Liver (tissue), 9 donors: ENCODE measurements around the gene C10orf95. TPM values are rescaled to one million over a fixed set of nuclear protein-coding genes. Genes with fewer than 3 reads are reported as not detected.

Source experiments
- DNase-seq: peaks from one replicate; pipeline ENCODE4 v3.0.0-alpha.2; 2017; ENCODE audit warnings: low spot score
- H3K27ac ChIP-seq, 2 donors: one replicate each; pipeline ENCODE4 v1.7.0; 2013; ENCODE audit warnings: inconsistent platforms in 2 of 2, low read length in 2 of 2, control low read depth in 1 of 2, low read depth in 1 of 2, mild to moderate bottlenecking in 1 of 2
- H3K27me3 ChIP-seq, 4 donors: one replicate each; pipeline versions ENCODE4 v1.6.1 to v1.7.0; 2013; ENCODE audit warnings: low read length in 3 of 4, inconsistent platforms in 1 of 4, mild to moderate bottlenecking in 1 of 4, moderate library complexity in 1 of 4; ENCODE audit not compliant: control insufficient read depth in 4 of 4, insufficient read depth in 4 of 4
- H3K36me3 ChIP-seq, 4 donors: one replicate each; pipeline versions ENCODE4 v1.6.1 to v1.7.0; 2013; ENCODE audit warnings: low read length in 3 of 4, mild to moderate bottlenecking in 3 of 4, low read depth in 1 of 4, moderate library complexity in 1 of 4; ENCODE audit not compliant: control insufficient read depth in 4 of 4, insufficient read depth in 3 of 4
- H3K4me1 ChIP-seq, 4 donors: one replicate each; pipeline versions ENCODE4 v1.6.1 to v1.7.0; 2013; ENCODE audit warnings: low read length in 3 of 4, mild to moderate bottlenecking in 3 of 4, moderate library complexity in 1 of 4; ENCODE audit not compliant: control insufficient read depth in 4 of 4, insufficient read depth in 4 of 4
- H3K4me3 ChIP-seq, 3 donors: one replicate each; pipeline versions ENCODE4 v1.6.1 to v1.7.0; 2013; ENCODE audit warnings: low read length in 3 of 3, control low read depth in 1 of 3, low read depth in 1 of 3, mild to moderate bottlenecking in 1 of 3
- H3K9ac ChIP-seq, 2 donors: one replicate each; pipeline ENCODE4 v1.7.0; 2013; ENCODE audit warnings: low read length in 2 of 2, mild to moderate bottlenecking in 2 of 2, moderate library complexity in 2 of 2, control low read depth in 1 of 2, low read depth in 1 of 2
- H3K9me3 ChIP-seq, 4 donors: one replicate each; pipeline versions ENCODE4 v1.6.1 to v1.7.0; 2013; ENCODE audit warnings: low read length in 3 of 4; ENCODE audit not compliant: control insufficient read depth in 4 of 4
- EGR1 ChIP-seq, 2 donors: IDR thresholded peaks; 2 replicates each; pipeline ENCODE4 v1.6.1; 2016 to 2018; ENCODE audit warnings: antibody characterized with exemption in 2 of 2, low read depth in 2 of 2
- FOXA1 ChIP-seq: IDR thresholded peaks from 2 replicates; pipeline ENCODE4 v1.6.1; 2016; ENCODE audit warnings: antibody characterized with exemption
- FOXA2 ChIP-seq: IDR thresholded peaks from 2 replicates; pipeline ENCODE4 v1.6.1; 2016; ENCODE audit warnings: antibody characterized with exemption
- GABPA ChIP-seq, 2 donors: IDR thresholded peaks in 1 of 2; conservative IDR thresholded peaks in 1 of 2; 2 replicates each; pipeline ENCODE4 v1.6.1; 2016; ENCODE audit warnings: antibody characterized with exemption in 2 of 2, mild to moderate bottlenecking in 1 of 2, moderate library complexity in 1 of 2
- HNF4A ChIP-seq, 2 donors: conservative IDR thresholded peaks; 2 replicates each; pipeline ENCODE4 v1.6.1; 2016; ENCODE audit warnings: antibody characterized with exemption in 2 of 2, mild to moderate bottlenecking in 2 of 2
- HNF4G ChIP-seq: IDR thresholded peaks from 2 replicates; pipeline ENCODE4 v1.6.1; 2016; ENCODE audit warnings: antibody characterized with exemption
- JUND ChIP-seq, 2 donors: IDR thresholded peaks; 2 replicates each; pipeline ENCODE4 v1.6.1; 2016; ENCODE audit warnings: antibody characterized with exemption in 2 of 2
- NR2F2 ChIP-seq: IDR thresholded peaks from 2 replicates; pipeline ENCODE4 v1.6.1; 2016; ENCODE audit warnings: antibody characterized with exemption
- RAD21 ChIP-seq, 2 donors: IDR thresholded peaks; 2 replicates each; pipeline ENCODE4 v1.6.1; 2016; ENCODE audit warnings: antibody characterized with exemption in 2 of 2, mild to moderate bottlenecking in 2 of 2
- RXRA ChIP-seq, 2 donors: IDR thresholded peaks; 2 replicates each; pipeline ENCODE4 v1.6.1; 2017 to 2018; ENCODE audit warnings: antibody characterized with exemption in 2 of 2, mild to moderate bottlenecking in 1 of 2
- SP1 ChIP-seq: IDR thresholded peaks from 2 replicates; pipeline ENCODE4 v1.6.1; 2018; ENCODE audit warnings: antibody characterized with exemption, mild to moderate bottlenecking
- TAF1 ChIP-seq: conservative IDR thresholded peaks from 2 replicates; pipeline ENCODE4 v1.6.1; 2016; ENCODE audit warnings: antibody characterized with exemption, mild to moderate bottlenecking
- YY1 ChIP-seq: IDR thresholded peaks from 2 replicates; pipeline ENCODE4 v1.6.1; 2016; ENCODE audit warnings: antibody characterized with exemption, mild to moderate bottlenecking
- WGBS: extraction: QIAGEN DNeasy Blood & Tissue Kit; methylation state at CpG from one replicate; pipeline ENCODE4 v1.1.7; 2013; 5-methylcytosine and 5-hydroxymethylcytosine counted together
- polyA plus RNA-seq, 2 donors: library from polyadenylated mRNA; stranded (reverse) in 1 of 2; unstranded in 1 of 2; fragments of 200-250 nt in 1 of 2; fragments of >200 nt in 1 of 2; fragmentation: Nextera tagmentation in 1 of 2; extraction: Ambion mirVana in 1 of 2; gene quantifications; one replicate each; pipeline versions ENCODE4 v1.2.1 to v1.2.3, GENCODE V29; 2013 to 2015
- total RNA-seq, 2 donors: library from RNA; depleted of rRNA; stranded (reverse); fragments of >200 nt; gene quantifications; one replicate each; pipeline ENCODE4 v1.2.3, GENCODE V29; 2014
- TF ChIP-seq, protein P1 (sequence below): IDR thresholded peaks from 2 replicates; pipeline ENCODE4 v1.6.1; 2016; ENCODE audit warnings: antibody characterized with exemption
- TF ChIP-seq, protein P2 (sequence below): IDR thresholded peaks from 2 replicates; pipeline ENCODE4 v1.6.1; 2016; ENCODE audit warnings: antibody characterized with exemption, mild to moderate bottlenecking
- TF ChIP-seq, protein P3 (sequence below): fragments of 150-350 bp; IDR thresholded peaks from 2 replicates; pipeline ENCODE4 v1.5.1; 2017; ENCODE audit warnings: improper control_type of control experiment, low read depth, low read length; ENCODE audit not compliant: missing input control
- TF ChIP-seq, protein P4 (sequence below): IDR thresholded peaks from 2 replicates; pipeline ENCODE4 v1.6.1; 2016; ENCODE audit warnings: antibody characterized with exemption
- TF ChIP-seq, protein P5 (sequence below): IDR thresholded peaks from 2 replicates; pipeline ENCODE4 v1.6.1; 2016; ENCODE audit warnings: antibody characterized with exemption
- donor health status: healthy.
- donor health status: healthy.
- donor health status: healthy.
- donor health status: healthy.
- donor health status: healthy.

C10orf95 gene
- total and polyA plus RNA-seq, 4 donors: 0.09 to 0.24 TPM; not detected in 2

DNA sequence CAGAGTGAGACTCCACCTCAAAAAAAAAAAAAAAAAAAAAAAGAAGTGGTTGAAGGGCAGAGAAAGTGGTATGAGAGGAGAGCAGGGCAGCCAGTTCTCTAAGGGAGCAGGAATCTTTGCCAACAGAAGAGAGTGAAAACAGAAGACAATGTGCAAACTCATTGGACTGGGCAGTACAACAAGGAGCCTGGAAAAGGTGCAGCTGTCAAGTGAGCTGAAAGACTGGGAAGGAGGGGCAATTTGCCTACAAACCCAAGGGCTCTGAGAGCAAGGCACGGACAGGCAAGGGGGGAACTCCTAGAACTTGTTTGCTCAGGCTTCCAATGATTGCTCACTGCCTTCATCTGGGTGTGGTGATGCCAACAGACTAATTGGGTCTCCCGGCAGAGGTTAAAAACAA is 41.6 kb upstream of the C10orf95 start:
- TF ChIP-seq HNF4A (conservative IDR thresholded peaks at IDR 0.05): no peak
- TF ChIP-seq, protein P1, sequence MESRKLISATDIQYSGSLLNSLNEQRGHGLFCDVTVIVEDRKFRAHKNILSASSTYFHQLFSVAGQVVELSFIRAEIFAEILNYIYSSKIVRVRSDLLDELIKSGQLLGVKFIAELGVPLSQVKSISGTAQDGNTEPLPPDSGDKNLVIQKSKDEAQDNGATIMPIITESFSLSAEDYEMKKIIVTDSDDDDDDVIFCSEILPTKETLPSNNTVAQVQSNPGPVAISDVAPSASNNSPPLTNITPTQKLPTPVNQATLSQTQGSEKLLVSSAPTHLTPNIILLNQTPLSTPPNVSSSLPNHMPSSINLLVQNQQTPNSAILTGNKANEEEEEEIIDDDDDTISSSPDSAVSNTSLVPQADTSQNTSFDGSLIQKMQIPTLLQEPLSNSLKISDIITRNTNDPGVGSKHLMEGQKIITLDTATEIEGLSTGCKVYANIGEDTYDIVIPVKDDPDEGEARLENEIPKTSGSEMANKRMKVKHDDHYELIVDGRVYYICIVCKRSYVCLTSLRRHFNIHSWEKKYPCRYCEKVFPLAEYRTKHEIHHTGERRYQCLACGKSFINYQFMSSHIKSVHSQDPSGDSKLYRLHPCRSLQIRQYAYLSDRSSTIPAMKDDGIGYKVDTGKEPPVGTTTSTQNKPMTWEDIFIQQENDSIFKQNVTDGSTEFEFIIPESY: no peak
- TF ChIP-seq FOXA1: no peak
- Histone ChIP-seq H3K27me3 (no peaks in the 10 kb centered on the region), H3K27ac (no peak overlapping the region), H3K36me3 (peaks cover 13 to 18% (median 15%) of the 10 kb centered on the region in 4 donors), H3K4me1 (no peaks in the 10 kb centered on the region), H3K9me3 (no peaks in the 10 kb centered on the region), H3K4me3 (no peak overlapping the region), H3K9ac (no peak overlapping the region)
- 77% methylated on average over 2 of the region's 2 CpGs for WGBS
- no peak for DNase-seq

DNA sequence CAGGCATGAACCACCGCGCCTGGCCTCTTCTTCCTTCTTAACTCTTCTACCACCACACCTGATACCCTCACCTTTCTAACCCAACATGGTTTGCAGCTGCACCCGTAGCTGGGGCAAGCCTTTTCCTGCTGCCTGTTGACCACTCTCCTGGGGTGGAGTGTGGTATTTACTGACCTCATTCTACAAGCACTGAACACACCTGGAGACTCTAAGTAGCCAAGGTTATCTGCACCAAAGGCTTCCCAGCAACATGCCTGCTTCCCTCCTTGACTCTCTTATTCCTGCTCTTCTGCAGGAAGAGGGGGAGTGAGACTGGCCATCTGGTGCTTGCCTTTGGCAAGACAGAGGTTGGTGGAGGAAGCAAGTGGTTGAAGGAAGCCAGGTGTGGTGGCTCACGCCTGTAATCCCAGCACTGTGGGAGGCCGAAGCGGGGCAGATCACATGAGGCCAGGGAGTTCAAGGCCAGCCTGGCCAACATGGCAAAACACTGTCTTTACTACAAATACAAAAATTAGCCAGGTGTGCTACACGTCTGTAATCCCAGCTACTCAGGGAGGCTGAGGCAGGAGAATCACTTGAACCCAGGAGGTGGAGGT is 41.1 kb upstream of the C10orf95 start:
- H3K36me3 ChIP-seq: peaks cover 13 to 22% (median 17%) of the 10 kb centered on the region in 4 donors
- no peaks in the 10 kb centered on the region for H3K9me3 ChIP-seq
- no peaks in the 10 kb centered on the region for H3K4me1 ChIP-seq
- no peak overlapping the region for H3K27ac ChIP-seq
- no peak overlapping the region for H3K4me3 ChIP-seq
- no peak overlapping the region for H3K9ac ChIP-seq
- H3K27me3 ChIP-seq: no peaks in the 10 kb centered on the region
- no peak for DNase-seq
- 97% methylated on average over 7 of the region's 7 CpGs for WGBS
- TF ChIP-seq, protein P2, sequence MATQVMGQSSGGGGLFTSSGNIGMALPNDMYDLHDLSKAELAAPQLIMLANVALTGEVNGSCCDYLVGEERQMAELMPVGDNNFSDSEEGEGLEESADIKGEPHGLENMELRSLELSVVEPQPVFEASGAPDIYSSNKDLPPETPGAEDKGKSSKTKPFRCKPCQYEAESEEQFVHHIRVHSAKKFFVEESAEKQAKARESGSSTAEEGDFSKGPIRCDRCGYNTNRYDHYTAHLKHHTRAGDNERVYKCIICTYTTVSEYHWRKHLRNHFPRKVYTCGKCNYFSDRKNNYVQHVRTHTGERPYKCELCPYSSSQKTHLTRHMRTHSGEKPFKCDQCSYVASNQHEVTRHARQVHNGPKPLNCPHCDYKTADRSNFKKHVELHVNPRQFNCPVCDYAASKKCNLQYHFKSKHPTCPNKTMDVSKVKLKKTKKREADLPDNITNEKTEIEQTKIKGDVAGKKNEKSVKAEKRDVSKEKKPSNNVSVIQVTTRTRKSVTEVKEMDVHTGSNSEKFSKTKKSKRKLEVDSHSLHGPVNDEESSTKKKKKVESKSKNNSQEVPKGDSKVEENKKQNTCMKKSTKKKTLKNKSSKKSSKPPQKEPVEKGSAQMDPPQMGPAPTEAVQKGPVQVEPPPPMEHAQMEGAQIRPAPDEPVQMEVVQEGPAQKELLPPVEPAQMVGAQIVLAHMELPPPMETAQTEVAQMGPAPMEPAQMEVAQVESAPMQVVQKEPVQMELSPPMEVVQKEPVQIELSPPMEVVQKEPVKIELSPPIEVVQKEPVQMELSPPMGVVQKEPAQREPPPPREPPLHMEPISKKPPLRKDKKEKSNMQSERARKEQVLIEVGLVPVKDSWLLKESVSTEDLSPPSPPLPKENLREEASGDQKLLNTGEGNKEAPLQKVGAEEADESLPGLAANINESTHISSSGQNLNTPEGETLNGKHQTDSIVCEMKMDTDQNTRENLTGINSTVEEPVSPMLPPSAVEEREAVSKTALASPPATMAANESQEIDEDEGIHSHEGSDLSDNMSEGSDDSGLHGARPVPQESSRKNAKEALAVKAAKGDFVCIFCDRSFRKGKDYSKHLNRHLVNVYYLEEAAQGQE: no peak
- no peak for TF ChIP-seq EGR1 (IDR thresholded peaks at IDR 0.05; ENCODE audit: low read depth in 2 of 2)
- TF ChIP-seq, protein P1: no peak
- TF ChIP-seq FOXA2: no peak
- TF ChIP-seq FOXA1: no peak
- no peak for TF ChIP-seq YY1
- no peak for TF ChIP-seq RAD21 (IDR thresholded peaks at IDR 0.05)
- TF ChIP-seq, protein P3, sequence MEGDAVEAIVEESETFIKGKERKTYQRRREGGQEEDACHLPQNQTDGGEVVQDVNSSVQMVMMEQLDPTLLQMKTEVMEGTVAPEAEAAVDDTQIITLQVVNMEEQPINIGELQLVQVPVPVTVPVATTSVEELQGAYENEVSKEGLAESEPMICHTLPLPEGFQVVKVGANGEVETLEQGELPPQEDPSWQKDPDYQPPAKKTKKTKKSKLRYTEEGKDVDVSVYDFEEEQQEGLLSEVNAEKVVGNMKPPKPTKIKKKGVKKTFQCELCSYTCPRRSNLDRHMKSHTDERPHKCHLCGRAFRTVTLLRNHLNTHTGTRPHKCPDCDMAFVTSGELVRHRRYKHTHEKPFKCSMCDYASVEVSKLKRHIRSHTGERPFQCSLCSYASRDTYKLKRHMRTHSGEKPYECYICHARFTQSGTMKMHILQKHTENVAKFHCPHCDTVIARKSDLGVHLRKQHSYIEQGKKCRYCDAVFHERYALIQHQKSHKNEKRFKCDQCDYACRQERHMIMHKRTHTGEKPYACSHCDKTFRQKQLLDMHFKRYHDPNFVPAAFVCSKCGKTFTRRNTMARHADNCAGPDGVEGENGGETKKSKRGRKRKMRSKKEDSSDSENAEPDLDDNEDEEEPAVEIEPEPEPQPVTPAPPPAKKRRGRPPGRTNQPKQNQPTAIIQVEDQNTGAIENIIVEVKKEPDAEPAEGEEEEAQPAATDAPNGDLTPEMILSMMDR: no peak
- TF ChIP-seq GABPA (IDR thresholded peaks at IDR 0.05 in 1 of 2, conservative IDR thresholded peaks at IDR 0.05 in 1 of 2): no peak
- no peak for TF ChIP-seq HNF4A (conservative IDR thresholded peaks at IDR 0.05)
- TF ChIP-seq, protein P4, sequence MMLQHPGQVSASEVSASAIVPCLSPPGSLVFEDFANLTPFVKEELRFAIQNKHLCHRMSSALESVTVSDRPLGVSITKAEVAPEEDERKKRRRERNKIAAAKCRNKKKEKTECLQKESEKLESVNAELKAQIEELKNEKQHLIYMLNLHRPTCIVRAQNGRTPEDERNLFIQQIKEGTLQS: no peak
- TF ChIP-seq HNF4G: no peak
- no peak for TF ChIP-seq TAF1
- no peak for TF ChIP-seq NR2F2
- TF ChIP-seq RXRA (IDR thresholded peaks at IDR 0.05): no peak
- TF ChIP-seq, protein P5, sequence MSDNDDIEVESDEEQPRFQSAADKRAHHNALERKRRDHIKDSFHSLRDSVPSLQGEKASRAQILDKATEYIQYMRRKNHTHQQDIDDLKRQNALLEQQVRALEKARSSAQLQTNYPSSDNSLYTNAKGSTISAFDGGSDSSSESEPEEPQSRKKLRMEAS: no peak
- no peak for TF ChIP-seq JUND (IDR thresholded peaks at IDR 0.05)
- TF ChIP-seq SP1: no peak
